Activated T-helper 1 cell treated with anti-CD3 and anti-CD28 coated beads, Interleukin-12 subunit alpha, Interleukin-12 subunit beta, Interleukin-2, Interleukin-4 antibody, amounts not matched to agents 30 ng/mL and 10 ng/mL and 1 ng/mL, durations not matched to agents 14 hours and 24 hours and 36 hours (primary cell): Measurements from ENCODE around the gene PRDM16. TPM values are rescaled to one million over a fixed set of nuclear protein-coding genes. Genes with fewer than 3 reads are reported as not detected.
"Not testable (repeated sequence)": the region's sequence is repeated elsewhere in the genome, so short reads cannot be mapped to it uniquely, and the experiment has no call there.

Source experiments
- DNase-seq: peaks from one replicate; pipeline ENCODE4 v3.0.0; 2021; ENCODE audit warnings: low spot score
- H3K27ac Mint-ChIP-seq: one replicate; pipeline ENCODE4 v1.8.0; 2021; ENCODE audit warnings: mild to moderate bottlenecking, mixed read lengths
- H3K27me3 Mint-ChIP-seq: one replicate; pipeline ENCODE4 v1.8.0; 2022; ENCODE audit warnings: mild to moderate bottlenecking, moderate library complexity, mixed read lengths; ENCODE audit not compliant: insufficient read depth
- H3K36me3 Mint-ChIP-seq: one replicate; pipeline ENCODE4 v1.8.0; 2021; ENCODE audit warnings: low read depth, mixed read lengths
- H3K4me1 Mint-ChIP-seq: one replicate; pipeline ENCODE4 v1.8.0; 2021; ENCODE audit warnings: low read depth, mixed read lengths
- H3K4me3 Mint-ChIP-seq: one replicate; pipeline ENCODE4 v1.8.0; 2021; ENCODE audit warnings: mild to moderate bottlenecking, moderate library complexity, mixed read lengths
- H3K9me3 Mint-ChIP-seq: one replicate; pipeline ENCODE4 v1.8.0; 2021; ENCODE audit warnings: mixed read lengths
- intact Hi-C: fragments of 100-400 bp; cut with micrococcal nuclease; formaldehyde crosslinking; loops from one replicate; pipeline ENCODE4 v1.15.1; 2024
- total RNA-seq: library from RNA; stranded (reverse); gene quantifications from 2 replicates; pipeline ENCODE4 v1.2.3, GENCODE V29; 2022

Gene PRDM16
- total RNA-seq, 1 donor from 2014 or later = not detected

GRCh38 chr1:3234281-3234680 is 165.3 kb downstream of the PRDM16 start:
- no peak overlapping the region for H3K4me3 Mint-ChIP-seq
- no peak for DNase-seq
- H3K9me3 Mint-ChIP-seq = no peaks in the 10 kb centered on the region
- H3K27me3 Mint-ChIP-seq = no peaks in the 10 kb centered on the region
- no peak overlapping the region for H3K27ac Mint-ChIP-seq
- intact Hi-C loops = no loop called here
- H3K4me1 Mint-ChIP-seq = no peaks in the 10 kb centered on the region
- H3K36me3 Mint-ChIP-seq = no peaks in the 10 kb centered on the region

DNA sequence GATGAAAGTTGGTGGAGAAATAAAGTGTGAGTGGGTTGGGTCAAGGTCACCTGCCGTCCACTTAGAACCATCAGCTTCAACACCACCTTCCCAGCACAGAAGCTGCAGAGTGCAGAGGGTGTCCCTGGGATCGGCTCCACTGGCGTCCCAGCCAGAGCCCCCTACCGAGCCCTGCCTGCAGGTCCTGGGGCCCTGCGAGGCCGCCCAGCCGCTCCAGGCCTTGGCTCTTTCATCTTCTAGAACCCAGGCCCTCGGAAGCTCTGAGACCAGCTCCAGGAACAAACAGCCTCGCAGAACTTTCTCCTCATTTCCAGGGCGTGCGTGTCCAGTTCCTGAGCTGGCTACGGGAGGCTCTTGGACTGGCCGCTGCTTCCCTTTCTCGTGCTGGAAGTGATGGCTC is 166.0 kb downstream of the PRDM16 start:
- H3K9me3 Mint-ChIP-seq = no peaks in the 10 kb centered on the region
- H3K36me3 Mint-ChIP-seq = no peaks in the 10 kb centered on the region
- no peaks in the 10 kb centered on the region for H3K27me3 Mint-ChIP-seq
- no peak overlapping the region for H3K4me3 Mint-ChIP-seq
- no peak overlapping the region for H3K27ac Mint-ChIP-seq
- no peak for DNase-seq
- no peaks in the 10 kb centered on the region for H3K4me1 Mint-ChIP-seq
- intact Hi-C loops = no loop called here

DNA sequence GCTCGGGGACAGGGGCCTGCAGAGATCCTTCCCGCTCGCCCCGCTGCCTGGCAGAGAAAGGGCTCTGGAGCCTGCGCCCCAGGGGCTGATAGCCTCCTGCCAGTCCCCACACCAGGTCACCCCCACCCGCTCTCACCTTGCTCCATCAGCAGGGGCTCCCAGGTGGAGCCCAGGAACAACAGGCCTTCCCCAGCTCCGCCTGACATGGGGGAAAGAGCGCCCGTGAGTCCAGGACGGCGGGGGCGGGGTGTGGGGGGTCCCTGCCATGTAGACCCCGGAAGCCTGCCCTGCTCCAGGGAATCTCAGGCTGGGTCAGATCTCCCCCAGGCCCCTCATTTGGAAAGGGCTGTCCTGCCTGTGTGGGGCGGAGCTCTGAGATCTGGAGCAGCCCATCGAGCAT is 166.5 kb downstream of the PRDM16 start:
- no peaks in the 10 kb centered on the region for H3K36me3 Mint-ChIP-seq
- no peaks in the 10 kb centered on the region for H3K4me1 Mint-ChIP-seq
- intact Hi-C loops = no loop called here
- no peaks in the 10 kb centered on the region for H3K27me3 Mint-ChIP-seq
- no peak for DNase-seq
- H3K27ac Mint-ChIP-seq = no peak overlapping the region
- no peak overlapping the region for H3K4me3 Mint-ChIP-seq
- H3K9me3 Mint-ChIP-seq = no peaks in the 10 kb centered on the region

GRCh38 chr1:3236361-3236760 is 167.4 kb downstream of the PRDM16 start:
- Mint-ChIP-seq H3K9me3 (no peaks in the 10 kb centered on the region), H3K4me3 (no peak overlapping the region), H3K4me1 (no peaks in the 10 kb centered on the region), H3K27me3 (no peaks in the 10 kb centered on the region), H3K36me3 (no peaks in the 10 kb centered on the region), H3K27ac (no peak overlapping the region)
- DNase-seq = no peak
- intact Hi-C loops = no loop called here

- Mint-ChIP-seq H3K36me3 (no peaks in the 10 kb centered on the region), H3K27ac (no peak overlapping the region), H3K4me1 (no peaks in the 10 kb centered on the region), H3K4me3 (no peak overlapping the region), H3K9me3 (no peaks in the 10 kb centered on the region), H3K27me3 (no peaks in the 10 kb centered on the region)
- intact Hi-C loops = no loop called here
- DNase-seq = no peak
Measured at GRCh38 chr1:3236955-3237354, 168.0 kb downstream of the PRDM16 start.

DNA sequence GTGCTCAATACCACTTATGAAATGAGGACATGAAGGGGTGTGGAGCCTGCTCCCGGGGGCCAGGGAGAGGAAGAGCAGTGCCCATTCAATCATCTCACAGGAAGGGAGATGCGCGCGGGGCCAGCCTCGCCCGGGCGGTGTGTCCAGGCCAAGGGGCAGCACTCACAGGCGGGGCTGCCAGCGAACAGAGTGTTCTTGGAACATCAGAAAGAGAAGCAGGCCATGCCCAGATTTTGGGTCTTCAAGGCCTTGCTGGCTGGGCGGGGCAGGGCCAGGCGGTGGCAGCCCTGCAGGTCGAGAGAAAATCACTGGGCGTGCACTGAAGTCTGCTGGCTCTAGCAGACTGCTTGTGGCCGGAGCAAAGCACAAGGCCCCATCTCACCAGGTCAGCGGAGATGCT is 168.6 kb downstream of the PRDM16 start:
- no peaks in the 10 kb centered on the region for H3K27me3 Mint-ChIP-seq
- intact Hi-C loops = no loop called here

DNA sequence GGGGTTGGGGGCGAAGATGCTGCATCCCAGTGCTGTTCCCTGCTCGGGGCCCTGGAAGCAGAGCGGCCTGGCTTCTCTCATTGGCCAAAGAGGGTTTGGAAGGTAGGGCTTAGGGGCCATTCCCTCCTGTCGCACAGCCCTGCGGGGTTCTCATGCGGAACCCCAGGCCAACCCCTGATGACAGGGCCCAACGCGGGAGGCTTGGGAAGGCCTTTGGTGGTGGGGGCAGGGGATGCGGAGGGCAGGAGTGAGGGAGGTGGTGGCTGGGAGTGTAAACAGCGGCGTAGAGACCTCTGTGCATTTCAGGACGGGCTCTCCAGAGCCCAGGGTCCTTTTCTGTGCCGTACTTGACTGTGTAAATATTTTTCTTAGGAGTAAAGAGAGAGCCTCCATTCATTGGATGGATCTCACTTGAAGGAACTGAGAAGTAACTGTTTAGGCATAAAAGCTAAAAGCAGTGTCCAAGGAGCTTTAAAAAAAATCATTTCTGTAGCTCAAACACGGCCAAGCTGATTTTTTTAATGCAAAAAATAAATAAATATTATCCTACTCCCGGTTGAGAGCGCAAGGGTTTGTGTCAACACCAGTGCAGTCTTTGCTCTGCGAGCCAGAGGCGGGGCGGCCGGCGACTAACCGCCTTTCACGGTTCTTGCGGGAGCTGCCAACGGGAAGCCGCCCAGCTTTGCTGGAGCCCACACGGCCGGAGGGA is 169.1 kb downstream of the PRDM16 start:
- intact Hi-C loops = no loop called here
- no peaks in the 10 kb centered on the region for H3K36me3 Mint-ChIP-seq
- H3K4me3 Mint-ChIP-seq = no peak overlapping the region
- H3K4me1 Mint-ChIP-seq = no peaks in the 10 kb centered on the region
- H3K27ac Mint-ChIP-seq = no peak overlapping the region
- no peaks in the 10 kb centered on the region for H3K9me3 Mint-ChIP-seq
- no peak for DNase-seq
- H3K27me3 Mint-ChIP-seq = no peaks in the 10 kb centered on the region

More for the DNA sequence above, 168.6 kb downstream of the PRDM16 start:
- H3K4me3 Mint-ChIP-seq = no peak overlapping the region
- H3K4me1 Mint-ChIP-seq = no peaks in the 10 kb centered on the region
- no peak for DNase-seq
- no peaks in the 10 kb centered on the region for H3K9me3 Mint-ChIP-seq
- no peaks in the 10 kb centered on the region for H3K36me3 Mint-ChIP-seq
- no peak overlapping the region for H3K27ac Mint-ChIP-seq

DNA sequence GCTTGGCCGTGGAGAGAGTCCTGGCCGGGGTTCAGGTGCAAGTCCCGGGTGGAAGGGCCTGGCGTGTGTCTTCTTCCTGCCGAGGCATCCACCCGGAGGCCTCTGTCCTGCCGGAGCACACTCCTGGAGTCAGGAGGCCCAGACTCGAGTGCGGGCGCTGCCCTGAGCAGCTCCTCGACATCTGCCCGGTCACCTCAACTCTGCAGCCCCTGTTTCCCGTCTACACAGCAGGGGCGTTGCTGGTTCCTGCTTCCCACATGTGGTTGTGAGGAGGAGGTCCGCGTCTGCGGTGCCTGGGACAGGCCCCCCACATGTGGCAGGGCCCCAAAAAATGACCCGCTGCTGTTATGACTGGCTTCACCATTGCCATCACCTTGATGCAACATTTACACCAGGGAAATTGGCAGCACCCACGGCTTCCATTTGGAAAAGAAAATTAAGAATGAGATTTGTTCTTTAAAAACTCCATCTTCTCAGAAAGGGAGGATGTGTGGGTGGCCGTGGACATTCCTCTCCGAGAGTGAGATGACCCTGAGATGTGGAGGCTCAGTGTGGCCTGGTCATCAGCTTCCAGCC is 169.8 kb downstream of the PRDM16 start:
- Mint-ChIP-seq H3K4me1 (no peaks in the 10 kb centered on the region), H3K9me3 (no peaks in the 10 kb centered on the region), H3K27me3 (no peaks in the 10 kb centered on the region), H3K27ac (no peak overlapping the region), H3K4me3 (no peak overlapping the region), H3K36me3 (no peaks in the 10 kb centered on the region)
- intact Hi-C loops = no loop called here
- no peak for DNase-seq

GRCh38 chr1:3239991-3240390 is 171.0 kb downstream of the PRDM16 start:
- not testable (repeated sequence) for DNase-seq, H3K9me3 Mint-ChIP-seq

DNA sequence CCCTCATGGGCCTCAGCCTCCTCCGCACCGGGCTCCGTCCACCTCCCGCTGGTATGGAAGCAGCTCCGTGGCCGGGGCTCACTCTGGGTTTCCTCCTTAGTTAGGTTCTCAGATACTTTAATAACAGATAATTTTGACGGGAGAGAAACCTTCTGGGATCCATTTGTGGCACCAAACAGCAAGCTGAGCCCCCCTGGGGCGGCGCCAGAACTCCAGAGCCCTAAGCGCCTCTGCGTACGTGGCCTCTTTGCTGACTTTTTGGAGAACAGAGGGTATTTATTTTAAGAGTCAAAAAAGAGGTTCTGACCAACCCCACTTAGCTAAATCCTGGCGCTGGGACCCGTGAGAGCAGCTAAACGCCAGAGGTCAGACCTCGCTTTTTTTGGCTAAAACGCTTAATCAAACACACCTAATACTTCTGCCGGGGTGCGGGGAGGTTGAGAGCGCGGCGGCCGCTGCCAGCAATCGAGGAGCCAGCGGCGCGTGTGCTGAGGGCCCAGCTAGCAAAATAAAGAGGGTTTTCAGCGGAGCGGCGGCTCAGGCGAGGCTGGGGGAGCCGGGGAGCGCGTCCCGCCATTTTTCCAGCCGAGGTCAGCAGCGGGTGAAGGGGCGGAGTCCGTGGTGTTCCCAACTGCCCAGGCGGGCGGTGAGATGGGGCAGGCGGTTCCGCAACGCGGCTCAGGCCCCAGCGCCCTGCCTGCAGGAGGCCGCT is 171.7 kb downstream of the PRDM16 start:
- Mint-ChIP-seq H3K4me1 (no peaks in the 10 kb centered on the region), H3K36me3 (no peaks in the 10 kb centered on the region), H3K27ac (no peak overlapping the region), H3K27me3 (peaks cover under 1% of the 10 kb centered on the region), H3K9me3 (no peaks in the 10 kb centered on the region), H3K4me3 (no peak overlapping the region)
- intact Hi-C loops = no loop called here
- DNase-seq = no peak

More at GRCh38 chr1:3239991-3240390, 171.0 kb downstream of the PRDM16 start:
- H3K4me3 Mint-ChIP-seq, H3K27ac Mint-ChIP-seq, H3K4me1 Mint-ChIP-seq, H3K36me3 Mint-ChIP-seq, H3K27me3 Mint-ChIP-seq, intact Hi-C loops: not testable (repeated sequence)

DNA sequence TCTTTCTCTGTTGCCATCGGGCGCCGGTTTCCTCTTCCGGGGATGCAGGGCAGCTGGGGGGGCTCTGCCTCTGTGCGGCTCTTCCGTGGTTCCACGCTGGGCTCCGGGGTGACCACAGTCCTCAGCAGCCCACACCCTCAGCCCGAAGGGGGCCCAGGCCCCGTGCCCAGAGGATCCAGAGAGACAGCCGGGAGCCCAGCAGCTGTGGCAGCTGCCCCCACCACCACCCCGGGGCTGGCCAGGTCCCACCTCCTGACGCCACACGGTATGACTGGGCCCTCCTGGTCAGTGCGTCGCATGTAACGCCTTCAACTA is 172.2 kb downstream of the PRDM16 start:
- DNase-seq = no peak
- H3K36me3 Mint-ChIP-seq = no peaks in the 10 kb centered on the region
- H3K4me1 Mint-ChIP-seq = no peaks in the 10 kb centered on the region
- intact Hi-C loops = no loop called here
- H3K27ac Mint-ChIP-seq = no peak overlapping the region
- peaks cover 2% of the 10 kb centered on the region for H3K27me3 Mint-ChIP-seq
- no peaks in the 10 kb centered on the region for H3K9me3 Mint-ChIP-seq
- no peak overlapping the region for H3K4me3 Mint-ChIP-seq

DNA sequence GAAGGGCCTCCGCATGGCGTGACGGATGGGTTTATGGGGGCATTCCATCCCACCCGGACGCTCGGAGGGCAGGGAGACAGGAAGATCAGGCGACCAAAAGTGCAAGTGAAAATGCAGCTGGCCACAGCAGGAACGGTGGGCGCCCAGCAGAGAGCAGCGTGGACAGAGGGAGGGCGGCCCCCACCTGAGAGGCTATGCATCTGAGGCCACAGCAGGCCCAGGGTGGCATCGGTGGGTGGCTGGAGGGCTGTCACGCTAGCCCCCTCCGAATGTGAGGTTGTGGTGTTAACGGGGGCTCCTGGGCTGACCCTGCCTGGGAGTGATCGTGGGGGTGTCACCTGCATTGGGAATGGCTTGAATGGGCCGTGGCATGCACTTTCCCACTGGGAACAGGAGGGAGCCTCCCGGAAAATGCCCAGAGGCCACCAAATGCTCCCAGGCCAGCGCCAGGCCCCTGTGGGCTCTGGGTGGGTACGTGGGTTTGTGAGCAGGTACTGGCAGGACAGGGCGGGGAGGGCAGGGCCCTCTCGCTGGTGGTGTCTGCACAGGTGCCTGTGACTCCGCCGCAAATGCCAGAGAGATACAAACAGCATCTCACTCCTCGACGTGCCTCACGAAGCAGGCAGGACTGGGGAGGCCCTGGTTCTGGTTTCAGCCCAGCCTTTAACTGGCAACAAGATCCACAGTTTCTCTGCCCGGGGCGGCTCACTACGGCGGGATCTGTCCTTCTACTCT is 172.8 kb downstream of the PRDM16 start:
- Mint-ChIP-seq H3K36me3 (no peaks in the 10 kb centered on the region), H3K27me3 (peaks cover 3% of the 10 kb centered on the region), H3K27ac (no peak overlapping the region), H3K4me1 (no peaks in the 10 kb centered on the region), H3K9me3 (no peaks in the 10 kb centered on the region), H3K4me3 (no peak overlapping the region)
- no peak for DNase-seq
- intact Hi-C loops = no loop called here
